SKM-1 treated with dmso at 0.1 percent for 144 hours (cell line): ENCODE results near the gene RBM23.

Source experiments
- DNase-seq: peaks from one replicate; lab custom pipeline; 2025; ENCODE audit not compliant: unreplicated experiment; lab: John Stamatoyannopoulos, UW

The RBM23 gene

DNA sequence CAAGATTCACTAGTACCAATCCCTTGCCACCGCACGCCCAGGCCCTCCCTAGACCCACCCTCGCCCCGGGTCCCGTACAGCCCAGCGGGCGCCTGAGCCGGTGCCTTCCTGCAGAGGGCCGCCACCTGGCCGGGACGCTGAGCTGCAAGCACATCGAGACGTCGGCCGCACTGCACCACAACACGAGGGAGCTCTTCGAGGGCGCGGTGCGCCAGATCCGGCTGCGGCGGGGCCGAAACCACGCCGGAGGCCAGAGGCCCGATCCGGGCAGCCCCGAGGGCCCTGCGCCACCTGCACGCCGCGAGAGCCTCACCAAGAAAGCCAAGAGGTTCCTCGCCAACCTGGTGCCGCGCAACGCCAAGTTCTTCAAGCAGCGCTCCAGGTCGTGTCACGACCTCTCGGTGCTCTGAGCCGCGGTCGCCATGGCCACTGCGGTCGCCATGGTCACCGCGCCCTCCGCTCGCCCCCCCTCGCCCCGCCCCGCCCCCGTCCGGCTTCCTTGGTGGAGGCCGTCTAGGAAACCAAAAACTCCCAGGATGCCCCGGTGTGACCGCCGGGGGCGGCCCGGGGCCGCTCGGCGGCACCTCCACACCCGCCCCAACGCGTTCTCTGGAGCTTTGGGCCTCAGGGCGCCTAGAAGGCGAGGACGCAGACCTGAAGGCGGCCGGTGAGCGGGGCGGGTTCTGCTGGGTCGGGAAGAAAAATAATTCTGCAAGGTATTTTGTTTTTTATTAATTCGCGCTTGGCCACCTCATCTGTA lies 32.3 kb downstream of the RBM23 start:
- DNase-seq: no peak

DNA sequence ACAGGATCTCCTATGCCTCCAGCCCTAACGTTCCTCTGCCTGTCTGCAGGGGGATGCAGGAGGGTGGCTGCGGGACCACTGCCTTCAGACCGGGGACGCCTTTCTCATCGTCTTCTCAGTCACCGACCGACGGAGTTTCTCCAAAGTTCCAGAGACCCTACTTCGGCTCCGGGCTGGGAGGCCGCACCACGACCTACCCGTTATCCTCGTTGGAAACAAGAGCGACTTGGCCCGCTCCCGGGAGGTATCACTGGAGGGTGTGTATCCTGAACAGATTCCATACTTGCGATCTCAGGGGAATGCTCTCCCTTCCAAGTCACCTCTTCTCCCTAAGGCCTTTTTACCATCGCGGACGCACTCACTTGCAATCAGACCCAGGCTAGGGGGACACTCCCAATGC lies 33.0 kb downstream of the RBM23 start:
- DNase-seq: no peak

DNA sequence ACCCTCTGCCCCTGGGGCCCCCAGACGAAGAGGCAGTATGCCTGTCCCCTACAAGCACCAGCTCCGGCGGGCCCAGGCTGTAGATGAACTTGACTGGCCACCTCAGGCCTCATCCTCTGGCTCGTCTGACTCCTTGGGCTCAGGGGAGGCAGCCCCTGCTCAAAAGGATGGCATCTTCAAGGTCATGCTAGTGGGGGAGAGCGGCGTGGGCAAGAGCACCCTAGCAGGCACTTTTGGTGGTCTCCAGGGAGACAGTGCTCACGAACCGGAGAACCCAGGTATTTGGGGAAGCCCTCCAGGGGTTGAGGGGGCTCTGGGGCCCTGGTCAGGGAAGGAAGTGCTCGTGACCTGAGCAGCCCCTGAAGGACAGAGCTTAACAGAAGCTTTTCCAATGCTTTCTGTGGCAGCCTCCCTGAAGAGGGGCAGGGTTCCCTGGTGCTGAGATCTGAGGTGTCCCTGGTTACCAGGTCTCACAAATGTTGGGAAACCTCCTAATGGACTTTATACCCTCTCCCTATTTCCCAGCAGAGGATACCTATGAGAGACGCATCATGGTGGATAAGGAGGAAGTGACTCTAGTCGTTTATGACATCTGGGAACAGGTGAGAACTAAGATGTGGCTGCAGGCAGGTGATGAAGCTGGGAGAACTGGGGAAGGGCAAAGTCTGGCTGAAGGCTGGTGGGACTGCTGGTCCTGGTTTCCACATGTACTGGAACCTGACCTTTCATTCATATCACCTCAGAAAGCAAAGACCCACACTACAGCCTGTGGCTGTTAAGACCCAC lies 34.0 kb downstream of the RBM23 start:
- DNase-seq: no peak

DNA sequence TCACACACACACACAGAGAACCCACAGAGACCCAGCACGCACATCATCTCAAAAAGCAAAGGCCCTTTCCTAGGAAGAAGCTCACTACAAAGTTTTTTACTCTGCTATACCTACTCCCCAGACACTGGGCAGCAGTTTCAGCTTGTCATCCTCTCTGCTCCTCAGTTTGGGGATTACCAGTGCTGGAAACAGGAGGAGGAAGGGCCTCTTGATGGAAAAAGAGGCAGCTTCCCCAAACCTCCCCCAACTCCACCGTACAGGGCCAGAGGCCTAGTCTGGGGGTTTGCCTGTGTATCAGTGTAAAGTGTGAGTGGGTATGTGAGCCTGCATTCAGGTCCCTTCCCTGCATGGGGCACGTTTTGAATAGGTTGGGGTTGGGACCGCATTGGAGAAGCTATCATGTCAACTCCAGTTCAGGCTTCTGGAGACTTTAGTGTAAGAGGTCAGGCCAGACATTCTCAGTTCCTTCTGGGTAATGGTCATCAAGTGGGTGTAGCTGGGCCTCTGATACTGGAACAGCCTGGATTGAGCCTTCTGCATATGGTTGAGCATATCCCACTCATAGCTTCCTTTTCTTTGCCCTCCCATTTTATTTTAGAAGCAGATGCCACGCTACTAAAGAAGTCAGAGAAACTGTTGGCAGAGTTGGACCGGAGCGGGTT lies 34.7 kb downstream of the RBM23 start:
- no peak for DNase-seq

DNA sequence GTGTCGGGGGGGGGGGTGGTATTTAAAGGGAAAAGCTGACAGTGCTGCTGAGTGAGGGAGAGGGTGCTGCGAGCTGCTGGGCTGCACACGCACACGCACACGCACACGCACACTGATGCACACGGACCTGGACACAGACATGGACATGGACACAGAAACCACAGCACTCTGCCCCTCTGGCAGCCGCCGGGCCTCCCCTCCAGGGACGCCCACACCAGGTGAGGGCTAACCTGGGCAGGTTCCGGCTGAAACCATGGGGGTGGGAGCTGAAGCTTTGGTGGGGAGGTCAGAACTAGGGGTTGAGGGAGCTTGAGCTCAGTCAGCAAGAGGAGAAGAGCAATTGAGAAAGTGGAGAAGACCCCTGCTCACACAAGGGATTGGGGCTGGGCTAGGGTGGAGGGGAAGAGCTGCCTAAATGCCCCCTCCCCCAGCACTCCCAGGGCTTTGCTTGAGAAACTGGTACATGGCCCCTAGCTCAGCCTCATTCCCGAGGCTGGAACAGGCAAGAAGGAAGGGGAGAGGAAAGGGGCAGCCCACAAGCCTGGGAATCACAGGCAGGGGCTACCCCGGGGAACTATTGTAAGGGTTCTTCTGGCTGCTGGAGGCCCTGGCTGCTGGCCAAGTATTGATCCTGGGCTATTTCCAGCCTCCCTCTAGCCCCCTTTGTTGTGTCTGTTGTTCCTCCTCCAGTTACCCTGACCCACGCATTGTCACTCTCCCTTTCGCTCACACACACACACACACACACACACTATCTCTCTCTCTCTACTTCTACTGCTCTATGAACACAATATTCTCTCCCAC lies 35.6 kb downstream of the RBM23 start, which contains the start of gene REM2:
REM2 (plus strand) TSS at position 50 of the 804 bp plus-strand sequence; CDS start at position 116, 66 bp downstream.
- no peak for DNase-seq

DNA sequence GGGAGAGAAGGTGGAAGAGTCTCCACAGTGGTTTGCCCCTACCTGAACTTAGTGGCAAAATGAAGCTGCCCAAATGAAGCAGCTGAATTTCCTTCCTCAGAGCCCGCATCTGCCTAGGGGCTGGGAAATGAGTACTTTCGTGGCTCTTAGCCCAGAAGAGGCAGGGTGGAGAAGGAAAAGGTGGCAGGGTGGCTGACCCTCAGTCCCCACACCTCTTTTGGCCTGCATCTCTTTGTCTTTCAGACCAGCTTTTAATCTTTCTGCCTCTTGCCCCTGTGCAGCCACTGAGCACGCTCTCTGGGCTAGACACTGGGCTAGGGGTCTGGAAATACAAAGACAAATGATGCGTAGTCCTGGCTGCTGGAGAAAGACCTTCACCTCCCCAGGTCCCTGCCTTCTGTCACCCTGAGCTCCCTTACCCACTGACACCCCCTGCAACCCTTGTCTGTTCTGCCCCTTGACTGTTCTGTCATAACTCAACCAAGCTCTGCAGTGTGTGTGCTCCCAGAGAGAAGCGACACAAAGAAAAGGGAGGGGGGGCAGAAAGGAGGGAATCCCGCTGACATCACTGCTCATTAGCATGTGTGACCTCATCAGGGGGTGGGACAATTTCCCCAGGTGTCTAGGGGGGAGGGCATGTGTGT lies 36.3 kb downstream of the RBM23 start:
- no peak for DNase-seq

DNA sequence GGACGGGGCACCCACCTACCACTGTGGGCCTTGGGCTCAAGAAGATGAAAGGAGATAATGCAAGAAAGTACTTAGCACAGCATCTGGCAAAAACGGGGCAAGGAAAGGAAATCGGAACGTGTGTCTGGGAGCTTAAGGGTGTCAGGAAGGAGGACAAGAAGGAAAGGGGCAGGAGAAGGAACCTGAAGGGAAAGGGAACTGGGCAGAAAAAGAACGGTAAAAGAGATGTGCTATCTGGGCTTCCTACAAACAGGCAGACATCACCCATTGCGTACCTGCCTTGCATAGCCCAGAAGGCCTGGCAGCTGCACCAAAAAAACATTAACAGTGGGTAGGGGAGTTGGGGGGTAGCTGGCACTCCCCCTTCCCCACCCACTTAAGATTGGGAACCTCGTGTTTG lies 36.9 kb downstream of the RBM23 start:
- no peak for DNase-seq

DNA sequence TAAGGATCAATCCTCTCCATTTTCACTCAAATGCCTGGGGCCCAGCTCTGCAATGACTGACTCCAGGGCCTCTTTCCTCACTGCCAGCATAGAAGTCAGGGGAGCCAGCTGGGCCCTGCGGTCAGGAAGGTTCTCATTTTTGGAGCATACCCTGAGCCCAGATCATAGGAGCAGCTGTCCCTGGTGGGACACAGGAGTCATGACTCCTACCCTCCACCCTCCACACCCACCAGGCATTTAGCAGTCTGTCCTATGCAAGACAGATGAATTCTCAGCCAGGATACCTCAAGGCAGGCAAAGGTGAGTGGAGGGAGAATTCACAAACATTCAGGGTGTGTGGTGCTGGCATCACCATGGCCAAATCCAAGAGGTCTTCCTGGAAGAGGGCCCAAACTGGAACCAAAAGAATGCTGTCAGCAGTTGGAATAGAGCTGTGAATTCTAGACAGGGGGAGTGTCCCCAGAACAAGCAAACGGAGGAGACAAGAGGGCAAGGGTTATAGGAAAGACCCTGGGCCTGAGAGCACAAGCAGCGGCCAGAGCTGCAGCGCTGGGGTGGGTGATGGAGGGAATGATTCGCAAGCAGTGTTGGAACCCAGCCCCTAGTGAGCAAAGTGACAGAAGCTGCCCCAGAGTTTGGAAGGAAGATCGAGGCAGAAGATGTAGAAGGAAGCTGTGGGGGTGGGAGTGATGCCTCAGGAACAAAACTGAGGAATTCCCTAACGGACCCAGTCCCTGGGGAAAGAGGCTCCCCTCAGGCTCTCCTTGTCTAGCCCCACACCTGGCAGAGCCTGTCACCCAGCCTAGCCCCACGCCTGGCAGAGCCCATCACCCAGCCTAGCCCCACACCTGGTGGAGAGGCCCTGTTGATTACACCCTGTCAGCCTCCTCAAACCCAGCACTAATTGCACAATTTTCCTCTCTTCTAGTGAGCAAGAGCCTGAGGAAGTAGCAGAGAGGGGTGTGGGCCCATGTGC lies 40.4 kb downstream of the RBM23 start:
- no peak for DNase-seq

DNA sequence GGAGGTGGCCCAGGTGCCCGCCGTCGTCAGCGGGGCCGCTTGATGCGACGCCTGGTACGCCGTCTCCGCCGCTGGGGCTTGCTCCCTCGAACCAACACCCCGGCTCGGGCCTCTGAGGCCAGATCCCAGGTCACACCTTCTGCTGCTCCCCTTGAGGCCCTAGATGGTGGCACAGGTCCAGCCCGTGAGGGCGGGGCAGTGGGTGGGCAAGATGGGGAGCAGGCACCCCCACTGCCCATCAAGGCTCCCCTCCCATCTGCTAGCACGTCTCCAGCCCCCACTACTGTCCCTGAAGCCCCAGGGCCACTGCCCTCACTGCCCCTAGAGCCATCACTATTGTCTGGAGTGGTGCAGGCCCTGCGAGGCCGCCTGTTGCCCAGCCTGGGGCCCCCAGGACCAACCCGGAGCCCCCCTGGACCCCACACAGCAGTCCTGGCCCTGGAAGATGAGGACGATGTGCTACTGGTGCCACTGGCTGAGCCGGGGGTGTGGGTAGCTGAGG lies 41.9 kb downstream of the RBM23 start:
- no peak for DNase-seq

DNA sequence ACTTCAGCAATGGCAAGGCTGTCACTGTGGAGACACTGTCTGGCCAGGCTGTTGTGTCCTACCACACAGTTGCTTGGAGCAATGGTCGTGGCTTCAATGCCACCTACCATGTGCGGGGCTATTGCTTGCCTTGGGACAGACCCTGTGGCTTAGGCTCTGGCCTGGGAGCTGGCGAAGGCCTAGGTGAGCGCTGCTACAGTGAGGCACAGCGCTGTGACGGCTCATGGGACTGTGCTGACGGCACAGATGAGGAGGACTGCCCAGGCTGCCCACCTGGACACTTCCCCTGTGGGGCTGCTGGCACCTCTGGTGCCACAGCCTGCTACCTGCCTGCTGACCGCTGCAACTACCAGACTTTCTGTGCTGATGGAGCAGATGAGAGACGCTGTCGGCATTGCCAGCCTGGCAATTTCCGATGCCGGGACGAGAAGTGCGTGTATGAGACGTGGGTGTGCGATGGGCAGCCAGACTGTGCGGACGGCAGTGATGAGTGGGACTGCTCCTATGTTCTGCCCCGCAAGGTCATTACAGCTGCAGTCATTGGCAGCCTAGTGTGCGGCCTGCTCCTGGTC lies 43.1 kb downstream of the RBM23 start:
- DNase-seq: no peak

DNA sequence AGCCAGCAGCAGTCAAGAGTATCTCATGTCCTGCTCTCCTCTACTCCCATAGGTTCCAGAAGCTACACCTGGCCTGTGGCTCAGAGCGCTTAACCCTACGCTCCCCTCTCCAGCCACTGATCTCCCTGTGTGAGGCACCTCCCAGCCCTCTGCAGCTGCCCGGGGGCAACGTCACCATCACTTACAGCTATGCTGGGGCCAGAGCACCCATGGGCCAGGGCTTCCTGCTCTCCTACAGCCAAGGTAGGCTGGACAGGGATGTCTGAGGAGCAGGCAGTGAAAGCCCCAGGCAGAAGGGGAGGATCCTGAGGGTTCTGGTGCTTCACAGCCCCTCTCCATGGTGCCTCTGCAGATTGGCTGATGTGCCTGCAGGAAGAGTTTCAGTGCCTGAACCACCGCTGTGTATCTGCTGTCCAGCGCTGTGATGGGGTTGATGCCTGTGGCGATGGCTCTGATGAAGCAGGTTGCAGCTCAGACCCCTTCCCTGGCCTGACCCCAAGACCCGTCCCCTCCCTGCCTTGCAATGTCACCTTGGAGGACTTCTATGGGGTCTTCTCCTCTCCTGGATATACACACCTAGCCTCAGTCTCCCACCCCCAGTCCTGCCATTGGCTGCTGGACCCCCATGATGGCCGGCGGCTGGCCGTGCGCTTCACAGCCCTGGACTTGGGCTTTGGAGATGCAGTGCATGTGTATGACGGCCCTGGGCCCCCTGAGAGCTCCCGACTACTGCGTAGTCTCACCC lies 43.8 kb downstream of the RBM23 start:
- DNase-seq: no peak

DNA sequence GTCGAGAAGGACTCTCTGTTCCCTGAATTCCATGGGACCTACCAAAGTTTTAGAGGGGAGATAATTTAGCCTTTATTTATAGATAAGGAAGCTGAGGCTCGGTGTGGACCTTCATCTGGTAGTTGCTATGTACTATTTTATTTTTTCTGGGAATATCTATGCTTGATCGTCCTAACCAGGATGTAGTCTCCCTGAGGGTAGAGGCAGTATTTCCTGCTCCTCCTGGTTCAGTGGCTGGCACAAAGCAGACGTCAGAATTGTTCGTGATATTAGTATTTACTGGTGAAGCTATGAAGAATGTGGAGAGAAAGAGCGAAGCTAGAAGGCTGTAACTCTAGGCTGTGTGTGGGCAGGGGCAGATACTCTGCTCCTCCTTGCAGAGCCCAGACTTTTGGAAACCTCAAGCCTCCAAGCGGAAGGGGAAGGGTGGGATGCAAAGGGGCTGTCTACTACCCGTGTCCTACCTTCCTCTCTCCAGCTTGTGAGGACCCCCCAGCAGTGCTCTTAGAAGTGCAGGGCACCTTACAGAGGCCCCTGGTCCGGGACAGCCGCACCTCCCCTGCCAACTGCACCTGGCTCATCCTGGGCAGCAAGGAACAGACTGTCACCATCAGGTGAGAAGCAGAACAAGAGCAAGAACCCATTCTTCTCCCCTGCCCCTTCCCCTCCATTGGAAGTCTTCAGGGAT lies 46.0 kb downstream of the RBM23 start:
- DNase-seq: no peak

DNA sequence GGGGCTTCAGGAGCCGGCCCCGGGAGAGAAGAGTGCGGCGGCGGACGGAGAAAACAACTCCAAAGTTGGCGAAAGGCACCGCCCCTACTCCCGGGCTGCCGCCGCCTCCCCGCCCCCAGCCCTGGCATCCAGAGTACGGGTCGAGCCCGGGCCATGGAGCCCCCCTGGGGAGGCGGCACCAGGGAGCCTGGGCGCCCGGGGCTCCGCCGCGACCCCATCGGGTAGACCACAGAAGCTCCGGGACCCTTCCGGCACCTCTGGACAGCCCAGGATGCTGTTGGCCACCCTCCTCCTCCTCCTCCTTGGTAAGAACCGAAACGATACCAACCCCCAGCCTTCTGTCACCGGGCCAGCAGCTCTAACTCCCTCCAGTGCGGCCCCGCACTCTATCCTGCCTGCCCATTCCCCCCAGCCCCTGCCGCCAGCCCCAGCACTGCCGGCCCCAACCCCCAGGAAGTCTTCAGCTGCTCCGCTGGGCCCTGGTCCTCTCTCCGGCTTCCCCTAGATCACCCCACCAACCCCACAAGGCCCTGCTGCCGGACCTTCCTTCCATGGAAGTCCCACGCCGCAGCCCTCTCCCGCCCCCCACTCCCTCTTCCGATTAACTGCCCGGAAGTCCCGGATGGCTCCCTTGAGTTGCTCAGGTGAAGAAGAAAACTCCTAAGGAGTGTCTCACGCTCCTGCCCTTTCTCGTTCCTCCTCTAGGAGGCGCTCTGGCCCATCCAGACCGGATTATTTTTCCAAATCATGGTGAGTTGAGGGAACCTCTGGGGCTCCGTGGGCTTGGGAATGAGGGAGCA lies 46.7 kb downstream of the RBM23 start:
- peak; percentile 15 for DNase-seq

DNA sequence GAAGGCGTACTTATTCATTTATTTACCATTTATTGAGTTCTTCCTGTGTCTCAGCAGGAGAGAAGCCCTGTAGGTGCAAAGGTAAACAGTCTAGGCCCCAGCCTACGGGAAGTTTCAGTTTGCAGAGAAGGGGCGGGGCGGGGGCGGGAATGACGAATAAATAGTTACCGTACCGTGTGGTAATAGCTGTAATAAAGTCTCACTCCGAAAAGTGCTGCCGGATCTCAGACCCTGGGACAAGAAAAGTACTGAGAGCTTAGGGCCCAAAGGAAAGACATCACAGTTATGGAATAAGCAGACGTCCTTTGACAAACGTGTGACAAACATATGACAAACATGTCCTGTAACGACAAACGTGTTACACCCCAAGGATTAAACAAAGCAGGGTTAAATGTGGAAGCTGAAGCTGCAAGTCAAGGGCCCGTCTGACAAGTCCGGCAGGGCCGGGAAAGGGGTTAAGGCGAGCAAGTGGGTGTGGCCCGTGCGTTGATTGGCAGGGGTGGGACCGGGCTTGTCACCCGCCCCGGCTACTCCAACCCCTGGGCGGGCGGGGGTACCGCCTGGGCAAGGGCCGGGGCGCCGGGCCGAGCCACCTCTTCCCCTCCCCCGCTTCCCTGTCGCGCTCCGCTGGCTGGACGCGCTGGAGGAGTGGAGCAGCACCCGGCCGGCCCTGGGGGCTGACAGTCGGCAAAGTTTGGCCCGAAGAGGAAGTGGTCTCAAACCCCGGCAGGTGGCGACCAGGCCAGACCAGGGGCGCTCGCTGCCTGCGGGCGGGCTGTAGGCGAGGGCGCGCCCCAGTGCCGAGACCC lies 47.5 kb downstream of the RBM23 start, which contains the start of gene LRP10:
LRP10 (plus strand) TSS at position 517 of the 809 bp plus-strand sequence. CDS start 564 bp downstream, outside the sequence.
- DNase-seq: peak; percentile 58

DNA sequence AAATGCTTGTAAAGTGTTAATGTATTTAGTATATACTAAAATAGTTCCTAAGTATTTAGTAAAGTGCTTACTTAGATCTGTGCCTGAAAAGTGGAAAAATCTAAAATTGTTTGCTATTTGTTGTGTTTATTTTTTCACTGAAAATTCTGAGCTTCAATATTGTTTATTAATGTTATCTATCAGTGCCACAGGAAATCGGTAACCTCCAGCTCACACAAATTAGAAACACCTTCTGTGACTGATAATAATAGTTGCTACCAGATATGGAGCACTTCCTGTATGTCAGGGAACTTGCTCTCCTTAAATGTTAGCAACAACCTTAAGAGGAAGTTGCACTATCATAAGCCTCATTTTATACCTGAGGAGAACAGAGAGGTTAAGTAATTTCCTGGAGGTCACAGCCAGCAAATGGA lies 48.1 kb downstream of the RBM23 start:
- peak; percentile 42 for DNase-seq

DNA sequence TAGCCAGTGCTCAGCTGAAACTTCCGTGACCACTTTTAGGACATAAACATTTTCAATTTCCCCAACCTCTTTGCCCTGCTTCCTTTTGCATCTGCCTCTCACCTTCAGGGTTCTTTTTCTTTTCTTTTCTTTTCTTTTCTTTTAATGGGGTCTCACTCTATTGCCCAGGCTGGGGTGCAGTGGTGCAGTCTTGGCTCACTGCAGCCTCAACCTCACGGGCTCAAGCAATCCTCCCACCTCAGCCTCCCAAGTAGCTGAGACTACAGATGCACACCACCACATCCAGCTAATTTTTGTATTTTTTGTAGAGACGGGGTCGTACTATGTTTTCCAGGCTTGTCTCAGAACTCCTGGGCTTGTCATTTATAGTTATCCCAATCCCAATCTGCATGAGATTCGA lies 52.1 kb downstream of the RBM23 start:
- no peak for DNase-seq
